Aortic smooth muscle cell (primary cell): ENCODE data around the gene PRMT7. TPM values are rescaled to one million over a fixed set of nuclear protein-coding genes. Genes with fewer than 3 reads are reported as not detected.

ENCODE experiments used
- total RNA-seq: library from RNA; depleted of rRNA; stranded (reverse); fragments of >200 nt; gene quantifications from 2 replicates; pipeline ENCODE4 v1.2.3, GENCODE V29; 2014

Gene PRMT7
- 33.5 and 56.3 TPM in 2 replicates for total RNA-seq

GRCh38 chr16:68310774-68311511 lies at the start of gene PRMT7, which contains the start of gene SLC7A6OS:
PRMT7 (plus strand) TSS chr16:68311019; CDS start chr16:68315980, 4,961 bp downstream.
SLC7A6OS (minus strand) TSS chr16:68310946; CDS start chr16:68310926, 20 bp downstream.

GRCh38 chr16:68264128-68265077 lies 46.4 kb upstream of the PRMT7 start, which contains the start of gene SLC7A6:
SLC7A6 (plus strand) TSS chr16:68264526; CDS start chr16:68274727, 10,201 bp downstream.

Other genes starting within 250 kb of the PRMT7 start
- 7.8 and 9.6 TPM in 2 replicates for gene NFATC3, start 225.6 kb upstream of the PRMT7 start, total RNA-seq
- gene ESRP2, start 74.9 kb upstream of the PRMT7 start, total RNA-seq, result not detected in 2 replicates
- 28.2 and 30.0 TPM in 2 replicates for gene PLA2G15, start 65.6 kb upstream of the PRMT7 start, total RNA-seq
- 9.7 and 11.1 TPM in 2 replicates for gene SLC7A6, start 46.5 kb upstream of the PRMT7 start, total RNA-seq
- 12.8 and 16.0 TPM in 2 replicates for gene SLC7A6OS, start 73 bp upstream of the PRMT7 start, total RNA-seq
- not detected in 2 replicates for gene SMPD3, start 137.5 kb downstream of the PRMT7 start, total RNA-seq
- gene ZFP90, start 228.3 kb downstream of the PRMT7 start, total RNA-seq, result 16.8 and 19.3 TPM in 2 replicates